Mesothelial cell of epicardium (in vitro differentiated cells): ENCODE measurements around the gene PSMC5. TPM values are rescaled to one million over a fixed set of nuclear protein-coding genes. Genes with fewer than 3 reads are reported as not detected.
"Not testable (repeated sequence)": the region's sequence is repeated elsewhere in the genome, so short reads cannot be mapped to it uniquely, and the experiment has no call there.

Experiments
- DNase-seq, 2 experiments: peaks; one replicate each; pipeline ENCODE4 v3.0.0; 2021; ENCODE audit warnings: low spot score in 2 of 2; ENCODE audit not compliant: unreplicated experiment in 2 of 2
- H3K27ac Mint-ChIP-seq: 2 replicates; pipeline ENCODE4 v1.8.0; 2021; ENCODE audit warnings: mixed read lengths
- H3K27me3 Mint-ChIP-seq: 2 replicates; pipeline ENCODE4 v1.8.0; 2021; ENCODE audit warnings: low read depth, mixed read lengths
- H3K36me3 Mint-ChIP-seq: 2 replicates; pipeline ENCODE4 v1.8.0; 2021; ENCODE audit warnings: mixed read lengths
- H3K4me1 Mint-ChIP-seq: 2 replicates; pipeline ENCODE4 v1.8.0; 2021; ENCODE audit warnings: mixed read lengths
- H3K4me3 Mint-ChIP-seq: 2 replicates; pipeline ENCODE4 v1.8.0; 2021; ENCODE audit warnings: mild to moderate bottlenecking, moderate library complexity, mixed read lengths
- H3K9me3 Mint-ChIP-seq: 2 replicates; pipeline ENCODE4 v1.8.0; 2021; ENCODE audit warnings: mixed read lengths
- total RNA-seq: library from RNA; stranded (reverse); gene quantifications from 3 replicates; pipeline ENCODE4 v1.2.1, GENCODE V29; 2021
- TF ChIP-seq, protein P1 (sequence below): fragments of 200-600 bp; sonication (generic); IDR thresholded peaks from one replicate; pipeline ENCODE4 v1.5.0; 2021; ENCODE audit warnings: antibody characterized with exemption; ENCODE audit not compliant: unreplicated experiment

Gene PSMC5
- total RNA-seq, 1 donor from 2014 or later: 76.5 TPM

DNA sequence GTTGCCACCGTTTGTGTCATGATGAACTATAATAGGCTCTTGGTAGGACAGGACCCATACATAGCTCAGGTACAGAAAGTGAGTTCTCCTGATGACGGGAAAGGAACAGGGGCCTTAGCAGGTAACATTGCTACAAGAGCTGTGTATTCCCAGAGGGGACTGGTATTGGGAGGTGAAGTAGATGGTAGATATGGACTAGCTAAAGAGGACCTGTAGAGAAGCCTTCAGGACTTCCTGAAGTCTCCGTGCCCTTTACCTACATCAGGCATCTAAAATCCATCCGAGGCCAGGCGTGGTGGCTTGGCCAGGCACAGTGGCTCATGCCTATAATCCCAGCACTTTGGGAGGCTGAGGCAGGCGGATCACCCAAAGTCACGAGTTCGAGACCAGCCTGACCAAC lies 28.0 kb downstream of the PSMC5 start:
- no peak for DNase-seq
- TF ChIP-seq, protein P1, sequence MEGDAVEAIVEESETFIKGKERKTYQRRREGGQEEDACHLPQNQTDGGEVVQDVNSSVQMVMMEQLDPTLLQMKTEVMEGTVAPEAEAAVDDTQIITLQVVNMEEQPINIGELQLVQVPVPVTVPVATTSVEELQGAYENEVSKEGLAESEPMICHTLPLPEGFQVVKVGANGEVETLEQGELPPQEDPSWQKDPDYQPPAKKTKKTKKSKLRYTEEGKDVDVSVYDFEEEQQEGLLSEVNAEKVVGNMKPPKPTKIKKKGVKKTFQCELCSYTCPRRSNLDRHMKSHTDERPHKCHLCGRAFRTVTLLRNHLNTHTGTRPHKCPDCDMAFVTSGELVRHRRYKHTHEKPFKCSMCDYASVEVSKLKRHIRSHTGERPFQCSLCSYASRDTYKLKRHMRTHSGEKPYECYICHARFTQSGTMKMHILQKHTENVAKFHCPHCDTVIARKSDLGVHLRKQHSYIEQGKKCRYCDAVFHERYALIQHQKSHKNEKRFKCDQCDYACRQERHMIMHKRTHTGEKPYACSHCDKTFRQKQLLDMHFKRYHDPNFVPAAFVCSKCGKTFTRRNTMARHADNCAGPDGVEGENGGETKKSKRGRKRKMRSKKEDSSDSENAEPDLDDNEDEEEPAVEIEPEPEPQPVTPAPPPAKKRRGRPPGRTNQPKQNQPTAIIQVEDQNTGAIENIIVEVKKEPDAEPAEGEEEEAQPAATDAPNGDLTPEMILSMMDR: no peak
- Mint-ChIP-seq H3K36me3 (no peaks in the 10 kb centered on the region), H3K27me3 (peaks cover 23% of the 10 kb centered on the region), H3K9me3 (no peaks in the 10 kb centered on the region), H3K4me3 (no peak overlapping the region), H3K27ac (no peak overlapping the region), H3K4me1 (no peaks in the 10 kb centered on the region)

DNA sequence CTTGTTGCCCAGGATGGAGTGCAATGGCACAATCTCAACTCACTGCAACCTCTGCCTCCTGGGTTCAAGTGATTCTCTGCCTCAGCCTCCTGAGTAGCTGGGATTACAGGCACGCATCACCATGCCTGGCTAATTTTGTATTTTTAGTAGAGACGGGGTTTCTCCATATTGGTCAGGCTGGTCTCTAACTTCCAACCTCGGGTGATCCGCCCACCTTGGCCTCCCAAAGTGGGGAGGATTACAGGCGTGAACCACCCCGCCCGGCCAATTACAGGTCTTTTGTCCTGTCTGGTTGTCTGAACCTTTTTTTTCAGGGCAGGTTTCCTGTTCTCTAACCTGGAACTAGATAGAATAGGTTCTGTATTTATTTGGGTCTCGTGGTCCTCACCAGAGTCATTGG lies 29.2 kb downstream of the PSMC5 start:
- not testable (repeated sequence) for H3K9me3 Mint-ChIP-seq, DNase-seq, H3K27ac Mint-ChIP-seq, H3K36me3 Mint-ChIP-seq, H3K4me3 Mint-ChIP-seq, H3K4me1 Mint-ChIP-seq
- H3K27me3 Mint-ChIP-seq: peaks cover 24% of the 10 kb centered on the region

DNA sequence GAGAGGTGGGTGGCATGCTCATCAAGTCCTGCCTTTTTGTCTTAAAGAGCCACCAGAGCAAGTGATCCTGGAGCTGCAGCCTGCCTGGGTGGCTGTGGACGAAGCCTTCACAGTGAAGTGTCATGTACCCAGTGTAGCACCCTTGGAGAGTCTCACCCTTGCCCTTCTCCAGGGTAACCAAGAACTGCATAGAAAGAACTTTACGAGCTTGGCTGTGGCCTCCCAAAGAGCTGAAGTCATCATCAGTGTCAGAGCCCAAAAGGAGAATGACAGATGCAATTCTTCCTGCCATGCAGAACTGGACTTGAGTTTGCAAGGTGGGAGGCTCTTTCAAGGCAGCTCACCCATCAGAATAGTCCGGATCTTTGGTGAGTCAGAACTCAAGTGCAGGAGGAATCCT lies 32.0 kb downstream of the PSMC5 start:
- H3K36me3 Mint-ChIP-seq: no peaks in the 10 kb centered on the region
- no peaks in the 10 kb centered on the region for H3K4me1 Mint-ChIP-seq
- no peaks in the 10 kb centered on the region for H3K9me3 Mint-ChIP-seq
- H3K27ac Mint-ChIP-seq: no peak overlapping the region
- no peak overlapping the region for H3K4me3 Mint-ChIP-seq
- TF ChIP-seq, protein P1: no peak
- no peak for DNase-seq
- H3K27me3 Mint-ChIP-seq: peaks cover 23% of the 10 kb centered on the region

DNA sequence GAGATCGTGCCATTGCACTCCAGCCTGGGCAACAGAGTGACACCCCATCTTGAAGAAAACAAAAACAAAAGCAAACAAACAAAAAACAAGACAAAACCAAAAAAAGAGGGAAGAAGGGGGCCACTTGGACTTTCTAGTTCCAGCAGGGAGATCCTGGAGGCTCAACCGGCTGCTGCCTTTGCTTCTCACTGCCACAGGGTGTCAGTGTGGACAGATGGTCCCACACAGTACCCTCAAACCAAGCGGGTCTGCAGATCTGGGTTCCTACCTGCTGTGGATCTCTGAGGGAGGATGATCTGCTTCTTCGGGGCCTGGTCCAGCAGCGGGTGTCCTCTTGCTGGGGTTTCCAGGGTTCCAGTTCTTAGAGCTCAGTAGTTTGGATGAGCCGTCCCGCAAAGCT lies 39.4 kb downstream of the PSMC5 start:
- not testable (repeated sequence) for H3K27ac Mint-ChIP-seq, DNase-seq, H3K27me3 Mint-ChIP-seq, H3K36me3 Mint-ChIP-seq, H3K4me3 Mint-ChIP-seq, H3K9me3 Mint-ChIP-seq
- H3K4me1 Mint-ChIP-seq: peaks cover 17% of the 10 kb centered on the region

DNA sequence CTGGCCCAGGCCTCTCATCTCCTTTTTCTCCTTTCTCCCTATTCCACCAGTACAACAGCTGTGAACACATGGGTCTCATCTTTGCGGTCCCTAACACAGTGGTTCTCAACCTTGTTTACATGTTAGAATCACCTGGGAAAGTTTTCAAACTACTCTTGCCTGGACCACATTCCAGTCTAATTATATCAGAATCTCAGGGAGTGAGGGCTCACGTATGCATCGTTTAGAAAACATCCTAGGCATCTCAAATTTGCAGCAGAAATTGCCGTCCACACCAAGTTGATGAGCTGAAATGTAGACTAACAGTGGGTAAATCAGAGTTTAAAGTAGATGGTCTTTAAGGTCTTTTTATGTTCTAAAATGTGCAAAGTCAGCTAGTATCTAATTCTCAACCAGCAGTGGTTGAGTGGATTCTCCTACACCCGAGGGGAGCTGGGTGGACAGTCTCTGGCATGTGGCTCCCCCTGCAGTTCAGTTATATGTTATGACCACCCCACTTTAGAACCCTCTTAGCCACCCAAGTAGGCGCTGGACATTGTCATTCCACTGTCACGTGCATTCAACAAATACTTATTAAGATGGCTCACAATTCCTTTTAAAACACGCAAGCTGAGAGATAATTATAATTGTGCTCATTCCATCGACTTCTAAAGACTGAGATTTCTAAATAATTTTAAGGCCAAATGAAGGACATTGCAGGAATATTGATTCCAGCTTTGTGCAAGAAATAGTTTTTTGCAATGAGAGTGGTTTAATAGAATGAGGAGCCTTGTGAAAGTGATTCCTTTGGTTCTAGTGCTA lies 42.5 kb downstream of the PSMC5 start:
- DNase-seq, H3K36me3 Mint-ChIP-seq, H3K27me3 Mint-ChIP-seq, H3K4me3 Mint-ChIP-seq, H3K9me3 Mint-ChIP-seq: not testable (repeated sequence)
- TF ChIP-seq, protein P1: peak; percentile 21
- H3K27ac Mint-ChIP-seq: peak overlapping the region; percentile 90
- H3K4me1 Mint-ChIP-seq: peaks cover 17% of the 10 kb centered on the region

DNA sequence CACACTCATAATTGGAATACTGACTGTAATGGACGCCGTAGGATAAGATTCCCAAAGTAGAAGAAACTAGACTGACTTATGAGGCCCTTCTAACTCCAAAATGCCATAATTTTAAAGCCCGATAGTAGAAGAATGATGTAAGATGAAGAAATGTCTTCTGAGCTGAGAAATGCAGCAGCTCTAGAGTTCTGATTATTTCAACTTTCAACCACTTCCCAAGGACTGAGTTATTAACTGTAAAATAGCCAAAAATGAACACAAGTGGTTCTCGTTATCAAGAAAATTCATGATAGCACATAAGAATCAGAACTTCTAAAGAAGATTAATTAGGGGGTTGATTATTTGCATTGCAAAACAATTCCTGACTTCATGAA lies 43.0 kb downstream of the PSMC5 start:
- not testable (repeated sequence) for H3K4me3 Mint-ChIP-seq, DNase-seq, H3K27me3 Mint-ChIP-seq, H3K27ac Mint-ChIP-seq, H3K9me3 Mint-ChIP-seq, H3K36me3 Mint-ChIP-seq
- H3K4me1 Mint-ChIP-seq: peaks cover 17% of the 10 kb centered on the region

DNA sequence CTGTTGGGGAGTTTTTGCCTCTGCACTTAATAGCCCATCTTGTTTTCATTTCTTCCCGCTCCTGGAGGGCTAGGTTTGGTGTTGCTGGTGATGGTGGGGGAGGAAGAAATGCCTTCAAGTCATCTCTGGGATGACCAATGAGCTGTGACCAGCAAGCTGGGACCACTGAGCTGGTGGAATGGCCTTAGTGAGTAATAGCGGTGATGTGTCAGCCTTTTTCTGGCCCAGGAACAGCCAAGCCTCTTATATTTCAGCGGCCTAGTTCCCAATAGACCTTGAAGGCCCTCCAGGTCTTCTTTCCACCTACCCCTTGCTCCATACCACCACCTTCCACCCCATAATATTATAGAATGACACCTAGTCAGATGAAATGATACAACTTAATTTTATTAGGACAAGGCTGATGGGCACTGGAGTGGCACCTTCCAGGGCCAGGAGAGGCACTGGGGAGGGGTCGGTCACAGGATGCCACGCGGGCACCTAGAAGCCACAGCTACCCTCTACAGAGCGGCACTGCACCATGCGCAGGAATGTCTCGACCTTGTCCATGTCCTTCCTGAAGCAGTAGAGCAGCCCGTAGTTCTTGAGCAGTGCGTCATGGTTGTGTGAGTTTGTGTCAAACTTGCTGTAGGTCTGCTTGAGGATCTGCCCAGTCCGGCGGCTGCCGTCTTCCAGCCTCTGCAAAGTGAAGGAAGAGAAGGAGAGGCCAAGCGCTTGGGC lies 44.6 kb downstream of the PSMC5 start:
- not testable (repeated sequence) for H3K4me3 Mint-ChIP-seq, H3K36me3 Mint-ChIP-seq, H3K27ac Mint-ChIP-seq, DNase-seq, H3K27me3 Mint-ChIP-seq, H3K9me3 Mint-ChIP-seq
- H3K4me1 Mint-ChIP-seq: peaks cover 13% of the 10 kb centered on the region

DNA sequence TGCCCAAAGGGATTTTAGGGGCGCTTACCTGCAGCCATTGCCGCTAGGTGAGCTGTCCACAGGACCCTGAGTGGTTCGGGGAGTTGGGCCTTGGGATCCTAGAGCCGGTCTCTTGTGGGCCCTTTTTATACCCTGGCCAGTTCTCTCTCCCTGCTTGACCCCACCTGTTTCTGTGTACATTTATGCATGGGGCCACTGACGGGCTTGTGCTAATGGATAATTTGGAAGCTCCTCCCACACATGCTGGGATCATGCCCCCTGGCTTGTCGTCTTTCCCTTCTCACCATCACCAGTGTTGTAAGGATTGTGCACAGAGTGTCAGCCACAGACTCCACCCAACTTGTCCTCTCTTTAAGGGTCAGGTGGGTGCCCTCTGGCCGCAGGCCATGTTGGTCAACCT lies 46.3 kb downstream of the PSMC5 start, which contains the start of gene CSH2:
TSS of gene CSH2 (minus strand) at position 101 of the 400 bp plus-strand sequence. CDS start at position 38, 63 bp downstream.
- DNase-seq, H3K36me3 Mint-ChIP-seq, H3K9me3 Mint-ChIP-seq, H3K27ac Mint-ChIP-seq, H3K4me3 Mint-ChIP-seq: not testable (repeated sequence)
- Mint-ChIP-seq H3K4me1 (peaks cover 13% of the 10 kb centered on the region), H3K27me3 (peaks cover 20% of the 10 kb centered on the region)

DNA sequence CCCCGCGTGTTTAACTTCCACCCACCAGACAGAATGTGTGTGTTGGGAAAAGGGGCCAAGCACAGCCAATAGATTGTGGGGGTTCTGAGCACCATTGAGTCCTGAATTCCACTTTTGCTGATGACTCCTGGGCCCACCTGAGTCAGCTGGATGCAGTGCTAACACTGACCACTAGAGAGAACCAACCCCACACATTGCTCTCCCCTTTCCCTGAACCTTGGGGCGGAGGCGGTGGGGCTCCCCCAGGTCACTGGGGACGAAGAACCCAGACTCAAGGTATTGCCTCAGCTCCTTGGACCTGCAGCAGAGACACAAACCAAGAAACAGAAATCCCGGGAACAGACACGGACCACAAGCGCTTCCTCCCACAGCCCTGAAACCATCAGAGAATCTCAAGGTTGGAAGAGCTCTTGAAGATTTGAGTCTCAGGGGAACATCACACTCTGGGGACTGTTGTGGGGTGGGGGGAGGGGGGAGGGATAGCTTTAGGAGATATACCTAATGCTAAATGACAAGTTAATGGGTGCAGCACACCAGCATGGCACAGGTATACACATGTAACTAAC lies 46.9 kb downstream of the PSMC5 start:
- DNase-seq, H3K27ac Mint-ChIP-seq, H3K4me3 Mint-ChIP-seq, H3K9me3 Mint-ChIP-seq, H3K36me3 Mint-ChIP-seq: not testable (repeated sequence)
- Mint-ChIP-seq H3K4me1 (peaks cover 12% of the 10 kb centered on the region), H3K27me3 (peaks cover 21% of the 10 kb centered on the region)

DNA sequence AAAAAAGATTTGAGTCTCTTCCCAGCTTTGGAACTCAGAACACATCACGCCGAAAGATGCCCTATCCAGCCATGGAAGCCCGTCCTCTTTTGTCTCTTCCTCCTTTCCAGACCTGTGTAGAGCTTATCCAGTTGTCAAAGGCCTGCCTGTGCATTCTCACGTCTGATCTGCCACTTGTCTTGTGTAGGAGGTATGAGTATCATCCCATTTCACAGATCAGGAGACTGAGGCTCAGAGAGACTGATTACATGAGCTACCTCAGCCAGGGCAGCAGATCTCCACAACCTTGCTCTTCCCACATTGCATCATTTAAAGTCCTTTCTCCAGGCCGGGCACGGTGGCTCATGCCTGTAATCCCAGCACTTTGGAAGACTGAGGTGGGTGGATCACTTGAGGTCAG lies 47.5 kb downstream of the PSMC5 start:
- not testable (repeated sequence) for H3K4me1 Mint-ChIP-seq, H3K4me3 Mint-ChIP-seq, H3K27ac Mint-ChIP-seq, H3K9me3 Mint-ChIP-seq, H3K36me3 Mint-ChIP-seq, DNase-seq
- peaks cover 21% of the 10 kb centered on the region for H3K27me3 Mint-ChIP-seq

DNA sequence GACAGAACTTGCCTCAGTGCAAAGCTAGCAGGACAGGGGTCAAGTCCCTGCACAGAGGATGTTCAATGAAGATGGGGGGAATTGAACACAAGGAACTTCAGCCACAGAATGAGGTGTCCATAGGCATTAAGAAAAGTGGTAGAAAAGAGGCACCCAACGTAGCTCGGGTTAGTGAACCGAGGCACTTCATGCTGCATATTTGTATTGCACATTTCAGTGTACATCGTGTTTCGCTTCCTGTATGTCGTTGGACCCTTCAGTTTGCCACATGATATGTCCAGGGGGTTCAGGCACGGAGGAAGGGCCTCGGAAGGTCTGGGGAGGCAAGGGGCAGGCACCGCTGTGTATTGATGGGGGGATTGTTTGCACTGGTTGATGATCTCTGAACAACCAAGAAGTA lies 51.2 kb downstream of the PSMC5 start:
- not testable (repeated sequence) for H3K4me1 Mint-ChIP-seq, H3K9me3 Mint-ChIP-seq, H3K4me3 Mint-ChIP-seq, H3K36me3 Mint-ChIP-seq, H3K27ac Mint-ChIP-seq, DNase-seq
- peaks cover 24% of the 10 kb centered on the region for H3K27me3 Mint-ChIP-seq
